Measurements from ENCODE around the gene PAM16.

PAM16 gene

DNA sequence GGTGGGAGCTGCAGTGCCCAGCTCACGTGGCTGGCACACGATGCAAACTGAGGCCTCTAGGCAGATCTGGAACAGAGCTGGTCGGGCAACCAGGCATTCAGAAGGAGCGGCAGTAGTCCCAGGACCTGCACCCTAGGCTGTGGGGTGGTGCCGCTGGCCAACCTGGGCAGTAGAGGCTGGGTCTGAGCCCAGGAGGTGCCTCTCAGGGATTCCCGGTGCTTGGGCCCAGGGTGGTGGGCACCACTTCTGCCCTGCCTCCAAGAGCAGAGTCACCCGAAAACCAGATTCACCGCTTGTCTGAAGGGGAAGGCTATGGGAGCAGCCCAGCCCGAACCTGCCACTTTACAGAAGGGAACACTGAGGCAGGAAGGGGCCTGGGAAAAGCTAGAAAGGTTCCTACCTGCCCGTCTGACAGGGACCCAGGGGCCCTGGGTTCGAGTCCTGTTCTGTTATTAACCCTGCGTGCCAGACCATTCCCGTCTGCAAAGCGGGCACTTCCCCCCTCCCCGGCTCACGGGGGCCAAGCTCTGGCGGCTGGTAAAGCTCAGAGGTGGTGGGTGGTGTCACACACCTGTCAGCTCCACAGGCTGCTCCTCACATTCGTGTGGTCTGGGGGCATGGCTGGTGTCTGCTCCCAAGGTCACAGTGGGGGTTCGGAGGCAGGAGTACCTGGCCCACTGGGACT lies 18.4 kb downstream of the PAM16 start:
- no peak for DNase-seq (ENCODE audit: low read depth)
- TF ChIP-seq, protein P1, sequence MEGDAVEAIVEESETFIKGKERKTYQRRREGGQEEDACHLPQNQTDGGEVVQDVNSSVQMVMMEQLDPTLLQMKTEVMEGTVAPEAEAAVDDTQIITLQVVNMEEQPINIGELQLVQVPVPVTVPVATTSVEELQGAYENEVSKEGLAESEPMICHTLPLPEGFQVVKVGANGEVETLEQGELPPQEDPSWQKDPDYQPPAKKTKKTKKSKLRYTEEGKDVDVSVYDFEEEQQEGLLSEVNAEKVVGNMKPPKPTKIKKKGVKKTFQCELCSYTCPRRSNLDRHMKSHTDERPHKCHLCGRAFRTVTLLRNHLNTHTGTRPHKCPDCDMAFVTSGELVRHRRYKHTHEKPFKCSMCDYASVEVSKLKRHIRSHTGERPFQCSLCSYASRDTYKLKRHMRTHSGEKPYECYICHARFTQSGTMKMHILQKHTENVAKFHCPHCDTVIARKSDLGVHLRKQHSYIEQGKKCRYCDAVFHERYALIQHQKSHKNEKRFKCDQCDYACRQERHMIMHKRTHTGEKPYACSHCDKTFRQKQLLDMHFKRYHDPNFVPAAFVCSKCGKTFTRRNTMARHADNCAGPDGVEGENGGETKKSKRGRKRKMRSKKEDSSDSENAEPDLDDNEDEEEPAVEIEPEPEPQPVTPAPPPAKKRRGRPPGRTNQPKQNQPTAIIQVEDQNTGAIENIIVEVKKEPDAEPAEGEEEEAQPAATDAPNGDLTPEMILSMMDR (conservative IDR thresholded peaks at IDR 0.05; ENCODE audit: control insufficient read depth, insufficient read depth, low read depth, low read length) = no peak
- no peak overlapping the region for H3K4me3 ChIP-seq (ENCODE audit: control insufficient read depth, low read depth, low read length)

DNA sequence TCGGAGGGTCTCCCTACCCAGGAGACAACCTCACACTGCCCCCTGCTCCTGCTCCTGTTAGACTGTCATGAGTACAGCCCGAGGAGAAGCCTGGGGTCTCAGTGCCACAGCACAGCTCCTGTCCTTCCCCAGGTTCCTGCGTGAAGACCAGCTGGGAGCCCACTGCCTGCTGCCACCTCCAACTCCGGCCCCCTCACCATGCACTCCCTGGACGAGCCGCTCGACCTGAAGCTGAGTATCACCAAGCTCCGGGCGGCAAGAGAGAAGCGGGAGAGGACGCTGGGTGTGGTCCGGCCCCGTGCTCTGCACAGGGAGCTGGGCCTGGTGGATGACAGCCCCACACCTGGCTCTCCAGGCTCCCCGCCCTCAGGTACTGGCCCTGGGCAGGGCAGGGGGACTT lies 19.0 kb downstream of the PAM16 start:
- no peak overlapping the region for H3K4me3 ChIP-seq (ENCODE audit: control insufficient read depth, low read depth, low read length)
- TF ChIP-seq, protein P1 (conservative IDR thresholded peaks at IDR 0.05; ENCODE audit: control insufficient read depth, insufficient read depth, low read depth, low read length) = no peak
- no peak for DNase-seq (ENCODE audit: low read depth)

- TF ChIP-seq, protein P1 (conservative IDR thresholded peaks at IDR 0.05; ENCODE audit: control insufficient read depth, insufficient read depth, low read depth, low read length) = peak; percentile 91
- no peak overlapping the region for H3K4me3 ChIP-seq (ENCODE audit: control insufficient read depth, low read depth, low read length)
- DNase-seq (ENCODE audit: low read depth) = peak; percentile 68
Observed at GRCh38 chr16:4330277-4330874, 20.7 kb downstream of the PAM16 start.

- TF ChIP-seq, protein P1 (conservative IDR thresholded peaks at IDR 0.05; ENCODE audit: control insufficient read depth, insufficient read depth, low read depth, low read length) = no peak
- no peak for DNase-seq (ENCODE audit: low read depth)
- no peak overlapping the region for H3K4me3 ChIP-seq (ENCODE audit: control insufficient read depth, low read depth, low read length)
Observed at GRCh38 chr16:4328782-4329775, 22.0 kb downstream of the PAM16 start.

- peak overlapping the region; percentile 37 for H3K4me3 ChIP-seq (ENCODE audit: control insufficient read depth, low read depth, low read length)
- TF ChIP-seq, protein P1 (conservative IDR thresholded peaks at IDR 0.05; ENCODE audit: control insufficient read depth, insufficient read depth, low read depth, low read length) = peak; percentile 59
- peak; percentile 78 for DNase-seq (ENCODE audit: low read depth)
Observed at GRCh38 chr16:4328046-4328781, 22.9 kb downstream of the PAM16 start.

Data from fibroblast of mammary gland (primary cell).